A549 (cell line): Measurements from ENCODE around the gene ACKR1.

Experiments
- BHLHE40 ChIP-seq: IDR thresholded peaks from 2 replicates; pipeline ENCODE4 v1.6.1; 2012; ENCODE audit warnings: low read depth, low read length, inconsistent platforms
- EP300 ChIP-seq, 2 experiments: fragments of >200 bp; sonication (Bioruptor Twin); formaldehyde crosslinking; IDR thresholded peaks; 2 replicates in 1 of 2; 3 replicates in 1 of 2; pipeline ENCODE4 v1.6.1; 2016 to 2017
- JUN ChIP-seq, 2 experiments: fragments of >200 bp; sonication (Bioruptor Twin); formaldehyde crosslinking; IDR thresholded peaks; 2 replicates in 1 of 2; 3 replicates in 1 of 2; pipeline ENCODE4 v1.6.1; 2016 to 2017
- ZSCAN20 ChIP-seq: fragments of 250-450 bp; sonication (Bioruptor Pico); IDR thresholded peaks from 2 replicates; pipeline ENCODE4 v1.8.0; 2022; ENCODE audit warnings: mild to moderate bottlenecking, moderate library complexity
- TF ChIP-seq, protein P1 (sequence below): fragments of >200 bp; sonication (Bioruptor Twin); formaldehyde crosslinking; IDR thresholded peaks from 3 replicates; pipeline ENCODE4 v1.5.1; 2016
- TF ChIP-seq, protein P2 (sequence below): fragments of 450-650 bp; IDR thresholded peaks from 2 replicates; pipeline ENCODE4 v1.6.1; 2014; ENCODE audit warnings: antibody characterized with exemption
- TF ChIP-seq, protein P3 (sequence below): fragments of 200-600 bp; sonication (generic); IDR thresholded peaks from 2 replicates; pipeline ENCODE4 v1.6.1; 2016; ENCODE audit warnings: antibody characterized with exemption, mild to moderate bottlenecking, moderate library complexity

DNA sequence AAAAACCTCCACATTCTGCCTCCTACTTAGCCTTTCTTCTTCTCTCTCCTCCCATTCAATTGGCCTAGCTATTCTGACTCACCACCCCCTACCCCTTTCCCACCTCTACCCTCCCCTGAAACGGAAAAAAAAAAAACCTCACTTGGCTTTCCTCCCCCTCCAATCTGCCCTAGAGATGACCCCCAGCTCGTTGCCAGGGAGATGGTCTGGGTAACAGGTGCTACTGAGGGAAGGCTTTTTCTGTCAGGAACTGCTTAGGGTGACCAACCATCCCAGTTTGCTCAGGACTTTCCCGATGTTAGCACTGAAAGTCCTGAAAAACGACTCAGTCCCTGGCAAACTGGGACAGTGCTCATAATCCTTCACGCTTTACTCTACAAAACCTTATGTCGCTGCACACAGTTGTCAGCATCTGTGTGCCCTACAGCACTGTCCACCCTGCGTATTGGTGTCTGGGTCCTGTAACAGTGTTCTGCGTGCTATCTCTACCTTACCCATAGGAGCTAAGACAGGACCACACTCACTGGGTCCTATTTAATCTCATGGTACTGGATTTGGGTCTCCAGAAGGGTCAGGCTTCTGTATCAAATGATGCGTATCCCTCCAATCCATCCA, 41.0 kb upstream of the ACKR1 start:
- TF ChIP-seq, protein P1, sequence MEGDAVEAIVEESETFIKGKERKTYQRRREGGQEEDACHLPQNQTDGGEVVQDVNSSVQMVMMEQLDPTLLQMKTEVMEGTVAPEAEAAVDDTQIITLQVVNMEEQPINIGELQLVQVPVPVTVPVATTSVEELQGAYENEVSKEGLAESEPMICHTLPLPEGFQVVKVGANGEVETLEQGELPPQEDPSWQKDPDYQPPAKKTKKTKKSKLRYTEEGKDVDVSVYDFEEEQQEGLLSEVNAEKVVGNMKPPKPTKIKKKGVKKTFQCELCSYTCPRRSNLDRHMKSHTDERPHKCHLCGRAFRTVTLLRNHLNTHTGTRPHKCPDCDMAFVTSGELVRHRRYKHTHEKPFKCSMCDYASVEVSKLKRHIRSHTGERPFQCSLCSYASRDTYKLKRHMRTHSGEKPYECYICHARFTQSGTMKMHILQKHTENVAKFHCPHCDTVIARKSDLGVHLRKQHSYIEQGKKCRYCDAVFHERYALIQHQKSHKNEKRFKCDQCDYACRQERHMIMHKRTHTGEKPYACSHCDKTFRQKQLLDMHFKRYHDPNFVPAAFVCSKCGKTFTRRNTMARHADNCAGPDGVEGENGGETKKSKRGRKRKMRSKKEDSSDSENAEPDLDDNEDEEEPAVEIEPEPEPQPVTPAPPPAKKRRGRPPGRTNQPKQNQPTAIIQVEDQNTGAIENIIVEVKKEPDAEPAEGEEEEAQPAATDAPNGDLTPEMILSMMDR, result no peak
- TF ChIP-seq EP300 (IDR thresholded peaks at IDR 0.05) (no peak), ZSCAN20 (no peak), JUN (IDR thresholded peaks at IDR 0.05) (no peak), BHLHE40 (no peak)
- TF ChIP-seq, protein P2, sequence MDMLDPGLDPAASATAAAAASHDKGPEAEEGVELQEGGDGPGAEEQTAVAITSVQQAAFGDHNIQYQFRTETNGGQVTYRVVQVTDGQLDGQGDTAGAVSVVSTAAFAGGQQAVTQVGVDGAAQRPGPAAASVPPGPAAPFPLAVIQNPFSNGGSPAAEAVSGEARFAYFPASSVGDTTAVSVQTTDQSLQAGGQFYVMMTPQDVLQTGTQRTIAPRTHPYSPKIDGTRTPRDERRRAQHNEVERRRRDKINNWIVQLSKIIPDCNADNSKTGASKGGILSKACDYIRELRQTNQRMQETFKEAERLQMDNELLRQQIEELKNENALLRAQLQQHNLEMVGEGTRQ, result no peak
- TF ChIP-seq, protein P3, sequence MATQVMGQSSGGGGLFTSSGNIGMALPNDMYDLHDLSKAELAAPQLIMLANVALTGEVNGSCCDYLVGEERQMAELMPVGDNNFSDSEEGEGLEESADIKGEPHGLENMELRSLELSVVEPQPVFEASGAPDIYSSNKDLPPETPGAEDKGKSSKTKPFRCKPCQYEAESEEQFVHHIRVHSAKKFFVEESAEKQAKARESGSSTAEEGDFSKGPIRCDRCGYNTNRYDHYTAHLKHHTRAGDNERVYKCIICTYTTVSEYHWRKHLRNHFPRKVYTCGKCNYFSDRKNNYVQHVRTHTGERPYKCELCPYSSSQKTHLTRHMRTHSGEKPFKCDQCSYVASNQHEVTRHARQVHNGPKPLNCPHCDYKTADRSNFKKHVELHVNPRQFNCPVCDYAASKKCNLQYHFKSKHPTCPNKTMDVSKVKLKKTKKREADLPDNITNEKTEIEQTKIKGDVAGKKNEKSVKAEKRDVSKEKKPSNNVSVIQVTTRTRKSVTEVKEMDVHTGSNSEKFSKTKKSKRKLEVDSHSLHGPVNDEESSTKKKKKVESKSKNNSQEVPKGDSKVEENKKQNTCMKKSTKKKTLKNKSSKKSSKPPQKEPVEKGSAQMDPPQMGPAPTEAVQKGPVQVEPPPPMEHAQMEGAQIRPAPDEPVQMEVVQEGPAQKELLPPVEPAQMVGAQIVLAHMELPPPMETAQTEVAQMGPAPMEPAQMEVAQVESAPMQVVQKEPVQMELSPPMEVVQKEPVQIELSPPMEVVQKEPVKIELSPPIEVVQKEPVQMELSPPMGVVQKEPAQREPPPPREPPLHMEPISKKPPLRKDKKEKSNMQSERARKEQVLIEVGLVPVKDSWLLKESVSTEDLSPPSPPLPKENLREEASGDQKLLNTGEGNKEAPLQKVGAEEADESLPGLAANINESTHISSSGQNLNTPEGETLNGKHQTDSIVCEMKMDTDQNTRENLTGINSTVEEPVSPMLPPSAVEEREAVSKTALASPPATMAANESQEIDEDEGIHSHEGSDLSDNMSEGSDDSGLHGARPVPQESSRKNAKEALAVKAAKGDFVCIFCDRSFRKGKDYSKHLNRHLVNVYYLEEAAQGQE, result no peak
